Gastroesophageal sphincter (tissue), 3 donors: ENCODE results near the gene USP28.

Experiments
- CTCF ChIP-seq, 4 experiments: fragments of 200-600 bp in 2 of 4; fragments of 450-650 bp in 2 of 4; sonication (generic) in 1 of 4; IDR thresholded peaks; one replicate each; pipeline ENCODE4 v1.5.1; 2017 to 2019; ENCODE audit warnings: antibody characterized with exemption in 4 of 4, mild to moderate bottlenecking in 2 of 4, moderate library complexity in 2 of 4
- EP300 ChIP-seq: sonication (generic); formaldehyde crosslinking; IDR thresholded peaks from one replicate; pipeline ENCODE4 v1.6.1; 2017; ENCODE audit warnings: antibody characterized with exemption, mild to moderate bottlenecking
- POLR2A ChIP-seq, 2 donors: fragments of 450-650 bp; IDR thresholded peaks; one replicate each; pipeline ENCODE4 v1.6.1; 2017; ENCODE audit warnings: antibody characterized with exemption in 2 of 2, mild to moderate bottlenecking in 2 of 2, moderate library complexity in 1 of 2

DNA sequence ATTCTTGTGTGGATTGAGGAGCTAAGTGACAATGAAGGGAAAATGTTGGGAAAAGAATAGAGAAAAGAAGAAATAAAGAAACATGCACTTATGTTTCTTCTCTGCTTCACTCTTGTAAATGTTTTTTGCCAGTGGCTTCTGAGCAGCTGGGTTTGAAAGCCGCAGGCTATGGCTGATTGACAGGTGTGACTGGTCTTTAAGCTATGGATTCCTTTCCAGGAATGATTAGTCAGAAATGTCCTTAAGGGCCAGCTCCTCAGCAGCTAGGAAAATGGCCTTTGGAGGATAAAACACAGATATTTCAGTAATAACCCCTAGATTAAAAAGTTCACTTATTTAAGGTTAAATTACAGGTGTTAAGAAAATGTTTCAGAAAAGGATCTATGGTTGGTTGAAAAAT, 6.5 kb upstream of the USP28 start:
- TF ChIP-seq CTCF (IDR thresholded peaks at IDR 0.05) (no peak), POLR2A (IDR thresholded peaks at IDR 0.05) (no peak), EP300 (no peak)
